Fibroblast of pulmonary artery (primary cell): ENCODE data around the gene SCFD1.
"Not testable (repeated sequence)": the region's sequence is repeated elsewhere in the genome, so short reads cannot be mapped to it uniquely, and the experiment has no call there.

Experiments
- DNase-seq: peaks from one replicate; pipeline ENCODE4 v3.0.0-alpha.2; 2010; ENCODE audit warnings: low read depth
- H3K4me3 ChIP-seq: replicated peaks from 2 replicates; pipeline ENCODE4 v1.5.1; 2011; ENCODE audit warnings: low read depth, mild to moderate bottlenecking, control low read depth, low read length, moderate library complexity
- TF ChIP-seq, protein P1 (sequence below): IDR thresholded peaks from 2 replicates; pipeline ENCODE4 v1.5.1; 2011; ENCODE audit warnings: mild to moderate bottlenecking, control low read depth, low read length, inconsistent platforms; ENCODE audit errors: missing control alignments

The SCFD1 gene

DNA sequence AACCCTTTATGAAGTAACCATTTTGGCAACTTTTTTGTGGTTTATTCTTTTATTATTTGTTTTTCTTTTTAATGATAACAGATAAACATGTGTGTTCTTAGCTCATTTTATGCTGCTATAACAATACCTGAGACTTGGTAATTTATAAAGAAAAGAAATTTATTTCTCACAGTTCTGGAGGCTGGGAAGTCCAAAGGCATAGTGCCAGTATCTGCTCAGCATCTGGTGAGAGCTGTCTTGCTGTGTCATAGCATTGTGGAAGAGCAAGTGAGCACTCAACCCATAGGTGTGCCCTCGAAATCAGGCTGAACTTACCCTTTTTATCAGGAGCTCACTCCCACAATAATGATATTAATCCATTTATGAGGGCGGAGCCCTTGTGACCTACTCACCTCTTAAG, 8.0 kb upstream of the SCFD1 start:
- TF ChIP-seq, protein P1, sequence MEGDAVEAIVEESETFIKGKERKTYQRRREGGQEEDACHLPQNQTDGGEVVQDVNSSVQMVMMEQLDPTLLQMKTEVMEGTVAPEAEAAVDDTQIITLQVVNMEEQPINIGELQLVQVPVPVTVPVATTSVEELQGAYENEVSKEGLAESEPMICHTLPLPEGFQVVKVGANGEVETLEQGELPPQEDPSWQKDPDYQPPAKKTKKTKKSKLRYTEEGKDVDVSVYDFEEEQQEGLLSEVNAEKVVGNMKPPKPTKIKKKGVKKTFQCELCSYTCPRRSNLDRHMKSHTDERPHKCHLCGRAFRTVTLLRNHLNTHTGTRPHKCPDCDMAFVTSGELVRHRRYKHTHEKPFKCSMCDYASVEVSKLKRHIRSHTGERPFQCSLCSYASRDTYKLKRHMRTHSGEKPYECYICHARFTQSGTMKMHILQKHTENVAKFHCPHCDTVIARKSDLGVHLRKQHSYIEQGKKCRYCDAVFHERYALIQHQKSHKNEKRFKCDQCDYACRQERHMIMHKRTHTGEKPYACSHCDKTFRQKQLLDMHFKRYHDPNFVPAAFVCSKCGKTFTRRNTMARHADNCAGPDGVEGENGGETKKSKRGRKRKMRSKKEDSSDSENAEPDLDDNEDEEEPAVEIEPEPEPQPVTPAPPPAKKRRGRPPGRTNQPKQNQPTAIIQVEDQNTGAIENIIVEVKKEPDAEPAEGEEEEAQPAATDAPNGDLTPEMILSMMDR = no peak
- H3K4me3 ChIP-seq = no peak overlapping the region
- DNase-seq = no peak

- DNase-seq = peak; percentile 59
- TF ChIP-seq, protein P1 = no peak
- H3K4me3 ChIP-seq = no peak overlapping the region
Observed at GRCh38 chr14:30620178-30620577, 1.9 kb upstream of the SCFD1 start.

GRCh38 chr14:30621354-30621939, 672 bp upstream of the SCFD1 start:
- peak; percentile 30 for DNase-seq

DNA sequence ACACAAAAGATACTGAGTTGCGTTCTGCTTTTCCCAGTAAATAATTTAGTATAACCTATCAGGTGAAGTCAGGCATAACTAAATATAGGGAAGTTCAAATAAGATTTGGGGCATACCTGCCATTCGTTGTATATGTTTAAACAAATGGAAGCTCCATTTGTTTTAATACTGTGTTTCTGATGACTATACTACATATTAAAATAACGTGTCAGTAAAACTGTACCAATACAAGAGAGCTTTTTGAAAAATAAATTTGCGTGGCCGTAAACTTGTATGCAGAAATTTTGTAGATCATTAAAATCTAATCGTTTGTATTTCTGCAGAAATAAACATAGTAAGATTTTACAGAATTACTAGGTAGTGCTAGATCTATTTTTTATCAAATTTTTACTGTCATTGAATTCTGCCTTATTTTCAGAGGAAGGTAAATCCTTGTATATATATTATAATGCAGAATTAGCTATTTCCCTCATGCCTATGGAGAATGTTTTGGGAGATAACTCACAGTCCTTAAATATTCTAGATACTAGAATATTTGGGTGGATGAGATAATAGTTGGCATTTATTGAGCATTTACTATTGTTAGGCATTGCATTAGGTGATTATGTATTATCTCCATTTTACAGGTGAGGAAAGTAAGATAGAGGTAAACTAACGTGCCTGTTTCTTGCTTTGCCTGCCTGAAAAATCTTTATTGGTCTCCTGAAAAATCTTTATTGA, 1.5 kb downstream of the SCFD1 start:
- TF ChIP-seq, protein P1 = no peak
- H3K4me3 ChIP-seq = peak overlapping the region; percentile 95
- no peak for DNase-seq

More at GRCh38 chr14:30621354-30621939, 672 bp upstream of the SCFD1 start:
- H3K4me3 ChIP-seq = peak overlapping the region; percentile 95
- TF ChIP-seq, protein P1 = no peak

DNA sequence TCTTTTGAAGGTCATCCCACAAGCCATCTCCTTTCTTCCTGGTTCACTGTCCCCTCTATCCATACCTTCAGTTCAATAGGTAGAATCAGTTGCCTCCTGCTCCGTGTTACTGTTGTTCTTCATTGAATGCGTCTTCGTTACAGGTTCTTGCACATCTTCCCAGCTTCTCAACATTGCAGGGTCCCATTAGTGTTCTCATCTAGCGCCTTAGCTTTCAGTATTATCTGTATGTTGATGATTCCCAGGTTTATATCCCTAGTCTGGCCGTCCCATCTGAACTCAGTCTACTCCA, 2.0 kb downstream of the SCFD1 start:
- DNase-seq = no peak
- TF ChIP-seq, protein P1 = no peak
- peak overlapping the region; percentile 95 for H3K4me3 ChIP-seq

DNA sequence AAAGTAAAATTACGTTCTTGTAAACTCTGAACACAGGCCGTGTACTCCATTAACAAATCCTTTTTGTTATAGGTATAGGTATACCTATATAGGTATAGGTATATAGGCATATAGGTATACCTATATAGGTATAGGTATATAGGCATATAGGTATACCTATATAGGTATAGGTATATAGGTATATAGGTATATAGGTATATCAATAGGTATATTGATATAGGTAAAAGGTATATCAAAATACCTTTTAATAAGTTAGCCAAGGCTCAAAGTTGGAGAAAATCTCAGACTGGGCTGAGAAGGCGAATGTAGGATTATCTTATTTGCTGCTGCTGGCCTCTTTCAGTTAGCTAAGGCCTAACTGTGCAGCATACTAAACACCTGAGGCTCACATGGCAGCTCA, 3.4 kb downstream of the SCFD1 start:
- H3K4me3 ChIP-seq = no peak overlapping the region
- TF ChIP-seq, protein P1 = no peak
- DNase-seq = no peak

GRCh38 chr14:30629432-30629831, 7.3 kb downstream of the SCFD1 start:
- not testable (repeated sequence) for H3K4me3 ChIP-seq
- peak; percentile 33 for DNase-seq
